Measurements from ENCODE around the gene NCAPD3. TPM values are rescaled to one million over a fixed set of nuclear protein-coding genes. Genes with fewer than 3 reads are reported as not detected.
A peak's percentile ranks its signal among the peaks of the same experiment; 100 is the strongest.

NCAPD3 gene
- total RNA-seq, 3 donors from 2014 or later: 12.6 to 19.8 (median 16.6) TPM

DNA sequence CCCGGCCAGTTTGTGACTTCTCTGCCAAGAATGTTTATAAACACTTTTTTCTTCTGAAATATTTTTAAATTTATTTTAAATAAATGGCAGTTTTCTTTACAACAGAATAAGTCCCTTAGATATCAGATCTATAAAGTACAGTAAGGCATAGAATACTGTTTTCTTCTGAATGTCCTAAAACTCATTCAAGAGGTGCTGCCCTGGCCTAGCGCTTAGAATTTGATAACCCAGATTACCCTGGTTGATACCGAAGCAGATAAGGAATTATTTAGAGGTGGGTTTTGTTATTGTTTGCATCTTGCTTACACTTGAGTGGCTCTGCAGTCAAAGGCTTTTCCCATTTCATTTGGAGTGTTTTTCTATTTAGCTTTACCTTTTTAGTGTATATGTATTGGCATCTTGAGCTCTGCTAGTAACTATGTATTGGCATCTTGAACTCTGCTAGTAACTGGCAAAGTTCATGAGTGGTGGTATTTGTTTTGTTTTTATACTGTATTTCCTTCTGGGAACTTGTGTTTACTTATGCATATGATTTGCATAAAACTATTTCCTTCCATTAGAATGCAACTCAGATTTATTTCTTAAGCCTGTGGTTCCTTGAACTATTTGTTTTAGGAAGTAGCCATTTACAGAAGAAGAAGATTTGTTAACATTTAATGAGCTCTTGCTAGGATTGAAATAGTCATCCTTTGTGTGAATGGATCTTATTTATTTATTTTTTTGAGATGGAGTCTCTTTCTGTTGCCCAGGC is 30.8 kb upstream of the NCAPD3 start:
- Histone ChIP-seq H3K4me1 (ENCODE audit: low read depth) (peaks cover 13% of the 10 kb centered on the region), H3K4me3 (no peak overlapping the region), H3K36me3 (ENCODE audit: low read depth) (no peaks in the 10 kb centered on the region), H3K9me3 (no peaks in the 10 kb centered on the region)
- TF ChIP-seq, protein P1, sequence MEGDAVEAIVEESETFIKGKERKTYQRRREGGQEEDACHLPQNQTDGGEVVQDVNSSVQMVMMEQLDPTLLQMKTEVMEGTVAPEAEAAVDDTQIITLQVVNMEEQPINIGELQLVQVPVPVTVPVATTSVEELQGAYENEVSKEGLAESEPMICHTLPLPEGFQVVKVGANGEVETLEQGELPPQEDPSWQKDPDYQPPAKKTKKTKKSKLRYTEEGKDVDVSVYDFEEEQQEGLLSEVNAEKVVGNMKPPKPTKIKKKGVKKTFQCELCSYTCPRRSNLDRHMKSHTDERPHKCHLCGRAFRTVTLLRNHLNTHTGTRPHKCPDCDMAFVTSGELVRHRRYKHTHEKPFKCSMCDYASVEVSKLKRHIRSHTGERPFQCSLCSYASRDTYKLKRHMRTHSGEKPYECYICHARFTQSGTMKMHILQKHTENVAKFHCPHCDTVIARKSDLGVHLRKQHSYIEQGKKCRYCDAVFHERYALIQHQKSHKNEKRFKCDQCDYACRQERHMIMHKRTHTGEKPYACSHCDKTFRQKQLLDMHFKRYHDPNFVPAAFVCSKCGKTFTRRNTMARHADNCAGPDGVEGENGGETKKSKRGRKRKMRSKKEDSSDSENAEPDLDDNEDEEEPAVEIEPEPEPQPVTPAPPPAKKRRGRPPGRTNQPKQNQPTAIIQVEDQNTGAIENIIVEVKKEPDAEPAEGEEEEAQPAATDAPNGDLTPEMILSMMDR (IDR thresholded peaks at IDR 0.05): no peak
- DNase-seq: no peak
- intact Hi-C loops (cut with DNase I, micrococcal nuclease): no loop called here
- no peak for ATAC-seq

GRCh38 chr11:134253188-134253993 is 29.6 kb upstream of the NCAPD3 start, which contains the start of the genes ACAD8 and THYN1:
Gene ACAD8 (plus strand): TSS chr11:134253568. CDS start chr11:134253601, 33 bp downstream.
Gene THYN1 (minus strand): TSS chr11:134253352. CDS start chr11:134252882, 470 bp downstream.
- DNase-seq: peak; percentile 96 to 98 (median 97)
- TF ChIP-seq, protein P1 (IDR thresholded peaks at IDR 0.05): peak; percentile 19
- Histone ChIP-seq H3K4me1 (ENCODE audit: low read depth) (peaks cover 13% of the 10 kb centered on the region), H3K9me3 (no peaks in the 10 kb centered on the region), H3K36me3 (ENCODE audit: low read depth) (no peaks in the 10 kb centered on the region), H3K4me3 (peak within 1 kb of the TSS; percentile 82)
- ATAC-seq: peak; percentile 100
- intact Hi-C loops (cut with DNase I, micrococcal nuclease): no loop called here

- TF ChIP-seq, protein P1 (IDR thresholded peaks at IDR 0.05): no peak
- no peaks in the 10 kb centered on the region for H3K9me3 ChIP-seq
- no peaks in the 10 kb centered on the region for H3K36me3 ChIP-seq (ENCODE audit: low read depth)
- ATAC-seq (peak; percentile 26), DNase-seq (peak in 2 of 3 donors; percentile 38 to 43)
- peak overlapping the region; percentile 82 for H3K4me3 ChIP-seq
- intact Hi-C loops (cut with DNase I, micrococcal nuclease): no loop called here
- H3K4me1 ChIP-seq (ENCODE audit: low read depth): peaks cover 13% of the 10 kb centered on the region
Observed at GRCh38 chr11:134252346-134253187, 28.8 kb upstream of the NCAPD3 start.

- intact Hi-C loops (cut with DNase I, micrococcal nuclease): no loop called here
- Histone ChIP-seq H3K9me3 (no peaks in the 10 kb centered on the region), H3K4me3 (no peak overlapping the region), H3K36me3 (ENCODE audit: low read depth) (no peaks in the 10 kb centered on the region), H3K4me1 (ENCODE audit: low read depth) (peaks cover 13% of the 10 kb centered on the region)
- ATAC-seq (no peak), DNase-seq (no peak)
- TF ChIP-seq, protein P1 (IDR thresholded peaks at IDR 0.05): no peak
Observed at GRCh38 chr11:134250675-134251074, 26.9 kb upstream of the NCAPD3 start.

GRCh38 chr11:134250246-134250645 is 26.5 kb upstream of the NCAPD3 start:
- Histone ChIP-seq H3K4me3 (no peak overlapping the region), H3K4me1 (ENCODE audit: low read depth) (peaks cover 13% of the 10 kb centered on the region), H3K9me3 (no peaks in the 10 kb centered on the region), H3K36me3 (ENCODE audit: low read depth) (no peaks in the 10 kb centered on the region)
- ATAC-seq (no peak), DNase-seq (no peak)
- intact Hi-C loops (cut with DNase I, micrococcal nuclease): no loop called here
- TF ChIP-seq, protein P1 (IDR thresholded peaks at IDR 0.05): no peak

Data from mucosa of descending colon (tissue), 3 donors.